Coronary artery (tissue), 2 donors: ENCODE results near the gene PDZD7.

Experiments used
- DNase-seq: peaks from one replicate; pipeline ENCODE4 v3.0.0-alpha.2; 2017; ENCODE audit warnings: low spot score
- H3K27ac ChIP-seq, 2 donors: fragments of 200-600 bp; sonication (generic); one replicate each; pipeline ENCODE4 v1.5.1; 2016 to 2019
- H3K4me3 ChIP-seq: fragments of 200-600 bp; sonication (generic); 2 replicates; pipeline ENCODE4 v1.5.1; 2016; ENCODE audit warnings: mild to moderate bottlenecking, moderate library complexity
- CTCF ChIP-seq: fragments of 200-600 bp; sonication (generic); IDR thresholded peaks from one replicate; pipeline ENCODE4 v1.5.1; 2019; ENCODE audit warnings: antibody characterized with exemption

Gene PDZD7

GRCh38 chr10:100966887-100967286, 64.0 kb downstream of the PDZD7 start:
- no peak for TF ChIP-seq CTCF
- H3K27ac ChIP-seq: no peak overlapping the region
- DNase-seq: no peak
- no peak overlapping the region for H3K4me3 ChIP-seq

DNA sequence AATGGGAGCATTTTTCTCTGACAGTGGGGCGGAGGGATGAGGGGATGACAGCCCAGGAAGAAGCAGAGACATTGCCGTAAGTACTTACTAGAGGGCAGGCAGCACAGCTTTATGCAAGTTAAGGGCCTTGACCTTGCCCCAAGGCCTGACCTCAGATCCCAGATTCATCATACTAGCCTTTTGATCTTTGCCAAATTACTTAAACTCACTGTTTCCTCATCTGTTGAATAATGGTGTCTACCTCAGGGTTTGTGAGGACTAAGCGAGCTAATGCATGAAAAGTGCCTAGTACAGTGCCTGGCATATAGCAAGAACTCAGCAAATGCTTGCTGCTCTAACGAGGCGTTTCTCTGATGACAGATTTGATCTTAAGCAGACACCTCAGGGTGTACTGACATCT, 65.1 kb downstream of the PDZD7 start:
- DNase-seq: no peak
- H3K27ac ChIP-seq: no peak overlapping the region
- TF ChIP-seq CTCF: no peak
- H3K4me3 ChIP-seq: no peak overlapping the region

DNA sequence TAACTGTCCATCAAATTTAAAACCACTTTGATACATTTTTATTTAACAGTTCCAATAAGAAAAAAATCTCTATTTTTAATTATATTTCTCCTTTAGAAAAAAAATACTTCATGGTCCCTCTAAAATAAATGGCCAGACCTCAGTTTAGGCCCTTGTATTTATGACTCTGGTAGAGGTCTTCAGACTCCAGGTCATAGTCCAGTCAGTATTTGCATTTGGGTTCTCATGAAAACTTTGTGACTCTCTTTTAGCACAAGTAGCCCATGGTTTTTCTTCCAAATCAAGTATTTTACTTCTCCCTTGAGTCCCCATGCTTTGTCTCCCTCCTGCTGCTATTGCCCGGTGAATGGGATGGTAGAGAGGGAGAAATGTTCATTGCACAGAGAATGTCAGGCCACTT, 67.1 kb downstream of the PDZD7 start:
- TF ChIP-seq CTCF: no peak

GRCh38 chr10:100962351-100963080, 68.4 kb downstream of the PDZD7 start:
- DNase-seq: no peak
- TF ChIP-seq CTCF: no peak
- H3K27ac ChIP-seq: no peak overlapping the region
- no peak overlapping the region for H3K4me3 ChIP-seq

More for the DNA sequence above, 67.1 kb downstream of the PDZD7 start:
- H3K27ac ChIP-seq: no peak overlapping the region
- no peak for DNase-seq
- H3K4me3 ChIP-seq: no peak overlapping the region

DNA sequence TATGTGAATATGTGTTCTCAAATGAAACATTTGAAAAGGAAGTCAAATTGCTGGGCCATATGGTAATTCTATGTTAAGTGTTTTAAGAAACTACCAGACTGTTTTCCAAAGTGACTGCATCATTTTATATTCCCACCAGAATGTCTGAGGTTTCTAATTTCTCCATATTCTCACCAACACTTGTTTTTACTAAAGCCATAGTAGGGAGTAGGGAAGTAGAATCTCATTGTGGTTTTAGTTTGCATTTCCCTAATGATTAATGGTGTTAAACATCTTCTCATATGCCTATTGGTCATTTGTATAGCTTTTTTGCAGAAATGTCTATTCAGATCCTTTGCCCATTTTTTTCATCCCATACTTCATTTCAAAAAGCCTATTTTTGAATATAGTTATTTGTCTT, 70.7 kb downstream of the PDZD7 start:
- TF ChIP-seq CTCF: no peak

More for the DNA sequence above, 70.7 kb downstream of the PDZD7 start:
- no peak for DNase-seq
- H3K27ac ChIP-seq: no peak overlapping the region
- H3K4me3 ChIP-seq: no peak overlapping the region
